Liver (tissue), 9 donors: ENCODE results near the gene MED29. TPM values are rescaled to one million over a fixed set of nuclear protein-coding genes. Genes with fewer than 3 reads are reported as not detected.

Source experiments
- DNase-seq: peaks from one replicate; pipeline ENCODE4 v3.0.0-alpha.2; 2017; ENCODE audit warnings: low spot score
- H3K27ac ChIP-seq, 2 donors: one replicate each; pipeline ENCODE4 v1.7.0; 2013; ENCODE audit warnings: inconsistent platforms in 2 of 2, low read length in 2 of 2, control low read depth in 1 of 2, low read depth in 1 of 2, mild to moderate bottlenecking in 1 of 2
- H3K27me3 ChIP-seq, 4 donors: one replicate each; pipeline versions ENCODE4 v1.6.1 to v1.7.0; 2013; ENCODE audit warnings: low read length in 3 of 4, inconsistent platforms in 1 of 4, mild to moderate bottlenecking in 1 of 4, moderate library complexity in 1 of 4; ENCODE audit not compliant: control insufficient read depth in 4 of 4, insufficient read depth in 4 of 4
- H3K36me3 ChIP-seq, 4 donors: one replicate each; pipeline versions ENCODE4 v1.6.1 to v1.7.0; 2013; ENCODE audit warnings: low read length in 3 of 4, mild to moderate bottlenecking in 3 of 4, low read depth in 1 of 4, moderate library complexity in 1 of 4; ENCODE audit not compliant: control insufficient read depth in 4 of 4, insufficient read depth in 3 of 4
- H3K4me1 ChIP-seq, 4 donors: one replicate each; pipeline versions ENCODE4 v1.6.1 to v1.7.0; 2013; ENCODE audit warnings: low read length in 3 of 4, mild to moderate bottlenecking in 3 of 4, moderate library complexity in 1 of 4; ENCODE audit not compliant: control insufficient read depth in 4 of 4, insufficient read depth in 4 of 4
- H3K4me3 ChIP-seq, 3 donors: one replicate each; pipeline versions ENCODE4 v1.6.1 to v1.7.0; 2013; ENCODE audit warnings: low read length in 3 of 3, control low read depth in 1 of 3, low read depth in 1 of 3, mild to moderate bottlenecking in 1 of 3
- H3K9ac ChIP-seq, 2 donors: one replicate each; pipeline ENCODE4 v1.7.0; 2013; ENCODE audit warnings: low read length in 2 of 2, mild to moderate bottlenecking in 2 of 2, moderate library complexity in 2 of 2, control low read depth in 1 of 2, low read depth in 1 of 2
- H3K9me3 ChIP-seq, 4 donors: one replicate each; pipeline versions ENCODE4 v1.6.1 to v1.7.0; 2013; ENCODE audit warnings: low read length in 3 of 4; ENCODE audit not compliant: control insufficient read depth in 4 of 4
- EGR1 ChIP-seq, 2 donors: IDR thresholded peaks; 2 replicates each; pipeline ENCODE4 v1.6.1; 2016 to 2018; ENCODE audit warnings: antibody characterized with exemption in 2 of 2, low read depth in 2 of 2
- GABPA ChIP-seq, 2 donors: IDR thresholded peaks in 1 of 2; conservative IDR thresholded peaks in 1 of 2; 2 replicates each; pipeline ENCODE4 v1.6.1; 2016; ENCODE audit warnings: antibody characterized with exemption in 2 of 2, mild to moderate bottlenecking in 1 of 2, moderate library complexity in 1 of 2
- JUND ChIP-seq, 2 donors: IDR thresholded peaks; 2 replicates each; pipeline ENCODE4 v1.6.1; 2016; ENCODE audit warnings: antibody characterized with exemption in 2 of 2
- NR2F2 ChIP-seq: IDR thresholded peaks from 2 replicates; pipeline ENCODE4 v1.6.1; 2016; ENCODE audit warnings: antibody characterized with exemption
- RAD21 ChIP-seq, 2 donors: IDR thresholded peaks; 2 replicates each; pipeline ENCODE4 v1.6.1; 2016; ENCODE audit warnings: antibody characterized with exemption in 2 of 2, mild to moderate bottlenecking in 2 of 2
- RXRA ChIP-seq, 2 donors: IDR thresholded peaks; 2 replicates each; pipeline ENCODE4 v1.6.1; 2017 to 2018; ENCODE audit warnings: antibody characterized with exemption in 2 of 2, mild to moderate bottlenecking in 1 of 2
- SP1 ChIP-seq: IDR thresholded peaks from 2 replicates; pipeline ENCODE4 v1.6.1; 2018; ENCODE audit warnings: antibody characterized with exemption, mild to moderate bottlenecking
- YY1 ChIP-seq: IDR thresholded peaks from 2 replicates; pipeline ENCODE4 v1.6.1; 2016; ENCODE audit warnings: antibody characterized with exemption, mild to moderate bottlenecking
- WGBS: extraction: QIAGEN DNeasy Blood & Tissue Kit; methylation state at CpG from one replicate; pipeline ENCODE4 v1.1.7; 2013; 5-methylcytosine and 5-hydroxymethylcytosine counted together
- polyA plus RNA-seq, 2 donors: library from polyadenylated mRNA; stranded (reverse) in 1 of 2; unstranded in 1 of 2; fragments of 200-250 nt in 1 of 2; fragments of >200 nt in 1 of 2; fragmentation: Nextera tagmentation in 1 of 2; extraction: Ambion mirVana in 1 of 2; gene quantifications; one replicate each; pipeline versions ENCODE4 v1.2.1 to v1.2.3, GENCODE V29; 2013 to 2015
- total RNA-seq, 2 donors: library from RNA; depleted of rRNA; stranded (reverse); fragments of >200 nt; gene quantifications; one replicate each; pipeline ENCODE4 v1.2.3, GENCODE V29; 2014
- TF ChIP-seq, protein P1 (sequence below): IDR thresholded peaks from 2 replicates; pipeline ENCODE4 v1.6.1; 2016; ENCODE audit warnings: antibody characterized with exemption
- TF ChIP-seq, protein P2 (sequence below): fragments of 150-350 bp; IDR thresholded peaks from 2 replicates; pipeline ENCODE4 v1.5.1; 2017; ENCODE audit warnings: improper control_type of control experiment, low read depth, low read length; ENCODE audit not compliant: missing input control
- TF ChIP-seq, protein P3 (sequence below): IDR thresholded peaks from 2 replicates; pipeline ENCODE4 v1.6.1; 2016; ENCODE audit warnings: antibody characterized with exemption
- TF ChIP-seq, protein P4 (sequence below): IDR thresholded peaks from 2 replicates; pipeline ENCODE4 v1.6.1; 2016; ENCODE audit warnings: antibody characterized with exemption
- TF ChIP-seq, protein P5 (sequence below): IDR thresholded peaks from 2 replicates; pipeline ENCODE4 v1.6.1; 2016; ENCODE audit warnings: antibody characterized with exemption, mild to moderate bottlenecking
- donor health status: healthy.
- donor health status: healthy.
- donor health status: healthy.
- donor health status: healthy.
- donor health status: healthy.

Gene MED29
- total and polyA plus RNA-seq, 4 donors = 11.0 to 24.2 (median 17.4) TPM

DNA sequence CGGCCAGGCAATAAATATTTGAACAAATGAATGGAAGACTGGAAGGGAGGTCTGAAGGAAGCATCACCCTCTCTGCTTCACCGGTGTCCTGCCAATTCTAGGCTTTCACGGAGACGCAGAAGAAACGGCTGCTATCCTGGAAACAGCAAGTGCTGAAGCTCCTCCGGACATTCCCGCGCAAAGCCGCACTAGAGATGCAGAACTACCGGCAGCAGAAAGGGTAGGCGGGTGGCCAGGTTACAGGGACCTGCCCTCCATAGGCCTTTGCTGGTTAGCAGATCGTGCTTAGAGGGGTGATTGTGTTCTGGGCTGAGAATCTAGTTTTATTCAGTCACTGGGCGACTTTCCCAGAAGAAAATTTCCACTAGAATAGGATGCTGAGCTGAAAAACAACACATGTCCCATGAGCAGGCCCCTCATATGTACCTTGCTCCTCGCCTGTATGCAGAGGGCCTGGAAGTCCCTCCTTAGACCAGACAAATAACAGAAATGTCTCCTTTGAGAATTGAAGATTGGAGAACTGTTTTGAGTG, 11.2 kb upstream of the MED29 start:
- DNase-seq = no peak
- Histone ChIP-seq H3K27ac (no peak overlapping the region), H3K9me3 (no peaks in the 10 kb centered on the region), H3K36me3 (peaks cover 14 to 54% (median 35%) of the 10 kb centered on the region in 4 donors), H3K9ac (no peak overlapping the region), H3K4me1 (peaks cover 13 to 36% (median 33%) of the 10 kb centered on the region in 4 donors), H3K4me3 (no peak overlapping the region), H3K27me3 (no peaks in the 10 kb centered on the region)
- TF ChIP-seq EGR1 (IDR thresholded peaks at IDR 0.05; ENCODE audit: low read depth in 2 of 2) (no peak), JUND (IDR thresholded peaks at IDR 0.05) (no peak), NR2F2 (no peak), YY1 (no peak), RAD21 (IDR thresholded peaks at IDR 0.05) (no peak), SP1 (no peak), RXRA (IDR thresholded peaks at IDR 0.05) (no peak), GABPA (IDR thresholded peaks at IDR 0.05 in 1 of 2, conservative IDR thresholded peaks at IDR 0.05 in 1 of 2) (no peak)
- TF ChIP-seq, protein P1, sequence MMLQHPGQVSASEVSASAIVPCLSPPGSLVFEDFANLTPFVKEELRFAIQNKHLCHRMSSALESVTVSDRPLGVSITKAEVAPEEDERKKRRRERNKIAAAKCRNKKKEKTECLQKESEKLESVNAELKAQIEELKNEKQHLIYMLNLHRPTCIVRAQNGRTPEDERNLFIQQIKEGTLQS = no peak
- TF ChIP-seq, protein P2, sequence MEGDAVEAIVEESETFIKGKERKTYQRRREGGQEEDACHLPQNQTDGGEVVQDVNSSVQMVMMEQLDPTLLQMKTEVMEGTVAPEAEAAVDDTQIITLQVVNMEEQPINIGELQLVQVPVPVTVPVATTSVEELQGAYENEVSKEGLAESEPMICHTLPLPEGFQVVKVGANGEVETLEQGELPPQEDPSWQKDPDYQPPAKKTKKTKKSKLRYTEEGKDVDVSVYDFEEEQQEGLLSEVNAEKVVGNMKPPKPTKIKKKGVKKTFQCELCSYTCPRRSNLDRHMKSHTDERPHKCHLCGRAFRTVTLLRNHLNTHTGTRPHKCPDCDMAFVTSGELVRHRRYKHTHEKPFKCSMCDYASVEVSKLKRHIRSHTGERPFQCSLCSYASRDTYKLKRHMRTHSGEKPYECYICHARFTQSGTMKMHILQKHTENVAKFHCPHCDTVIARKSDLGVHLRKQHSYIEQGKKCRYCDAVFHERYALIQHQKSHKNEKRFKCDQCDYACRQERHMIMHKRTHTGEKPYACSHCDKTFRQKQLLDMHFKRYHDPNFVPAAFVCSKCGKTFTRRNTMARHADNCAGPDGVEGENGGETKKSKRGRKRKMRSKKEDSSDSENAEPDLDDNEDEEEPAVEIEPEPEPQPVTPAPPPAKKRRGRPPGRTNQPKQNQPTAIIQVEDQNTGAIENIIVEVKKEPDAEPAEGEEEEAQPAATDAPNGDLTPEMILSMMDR = no peak
- TF ChIP-seq, protein P3, sequence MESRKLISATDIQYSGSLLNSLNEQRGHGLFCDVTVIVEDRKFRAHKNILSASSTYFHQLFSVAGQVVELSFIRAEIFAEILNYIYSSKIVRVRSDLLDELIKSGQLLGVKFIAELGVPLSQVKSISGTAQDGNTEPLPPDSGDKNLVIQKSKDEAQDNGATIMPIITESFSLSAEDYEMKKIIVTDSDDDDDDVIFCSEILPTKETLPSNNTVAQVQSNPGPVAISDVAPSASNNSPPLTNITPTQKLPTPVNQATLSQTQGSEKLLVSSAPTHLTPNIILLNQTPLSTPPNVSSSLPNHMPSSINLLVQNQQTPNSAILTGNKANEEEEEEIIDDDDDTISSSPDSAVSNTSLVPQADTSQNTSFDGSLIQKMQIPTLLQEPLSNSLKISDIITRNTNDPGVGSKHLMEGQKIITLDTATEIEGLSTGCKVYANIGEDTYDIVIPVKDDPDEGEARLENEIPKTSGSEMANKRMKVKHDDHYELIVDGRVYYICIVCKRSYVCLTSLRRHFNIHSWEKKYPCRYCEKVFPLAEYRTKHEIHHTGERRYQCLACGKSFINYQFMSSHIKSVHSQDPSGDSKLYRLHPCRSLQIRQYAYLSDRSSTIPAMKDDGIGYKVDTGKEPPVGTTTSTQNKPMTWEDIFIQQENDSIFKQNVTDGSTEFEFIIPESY = no peak
- TF ChIP-seq, protein P4, sequence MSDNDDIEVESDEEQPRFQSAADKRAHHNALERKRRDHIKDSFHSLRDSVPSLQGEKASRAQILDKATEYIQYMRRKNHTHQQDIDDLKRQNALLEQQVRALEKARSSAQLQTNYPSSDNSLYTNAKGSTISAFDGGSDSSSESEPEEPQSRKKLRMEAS = no peak
- TF ChIP-seq, protein P5, sequence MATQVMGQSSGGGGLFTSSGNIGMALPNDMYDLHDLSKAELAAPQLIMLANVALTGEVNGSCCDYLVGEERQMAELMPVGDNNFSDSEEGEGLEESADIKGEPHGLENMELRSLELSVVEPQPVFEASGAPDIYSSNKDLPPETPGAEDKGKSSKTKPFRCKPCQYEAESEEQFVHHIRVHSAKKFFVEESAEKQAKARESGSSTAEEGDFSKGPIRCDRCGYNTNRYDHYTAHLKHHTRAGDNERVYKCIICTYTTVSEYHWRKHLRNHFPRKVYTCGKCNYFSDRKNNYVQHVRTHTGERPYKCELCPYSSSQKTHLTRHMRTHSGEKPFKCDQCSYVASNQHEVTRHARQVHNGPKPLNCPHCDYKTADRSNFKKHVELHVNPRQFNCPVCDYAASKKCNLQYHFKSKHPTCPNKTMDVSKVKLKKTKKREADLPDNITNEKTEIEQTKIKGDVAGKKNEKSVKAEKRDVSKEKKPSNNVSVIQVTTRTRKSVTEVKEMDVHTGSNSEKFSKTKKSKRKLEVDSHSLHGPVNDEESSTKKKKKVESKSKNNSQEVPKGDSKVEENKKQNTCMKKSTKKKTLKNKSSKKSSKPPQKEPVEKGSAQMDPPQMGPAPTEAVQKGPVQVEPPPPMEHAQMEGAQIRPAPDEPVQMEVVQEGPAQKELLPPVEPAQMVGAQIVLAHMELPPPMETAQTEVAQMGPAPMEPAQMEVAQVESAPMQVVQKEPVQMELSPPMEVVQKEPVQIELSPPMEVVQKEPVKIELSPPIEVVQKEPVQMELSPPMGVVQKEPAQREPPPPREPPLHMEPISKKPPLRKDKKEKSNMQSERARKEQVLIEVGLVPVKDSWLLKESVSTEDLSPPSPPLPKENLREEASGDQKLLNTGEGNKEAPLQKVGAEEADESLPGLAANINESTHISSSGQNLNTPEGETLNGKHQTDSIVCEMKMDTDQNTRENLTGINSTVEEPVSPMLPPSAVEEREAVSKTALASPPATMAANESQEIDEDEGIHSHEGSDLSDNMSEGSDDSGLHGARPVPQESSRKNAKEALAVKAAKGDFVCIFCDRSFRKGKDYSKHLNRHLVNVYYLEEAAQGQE = no peak
- WGBS = 98% methylated on average over 14 of the region's 14 CpGs
